ENCODE results near the gene GPATCH4. TPM values are rescaled to one million over a fixed set of nuclear protein-coding genes. Genes with fewer than 3 reads are reported as not detected.
"Not testable (repeated sequence)": the region's sequence is repeated elsewhere in the genome, so short reads cannot be mapped to it uniquely, and the experiment has no call there.

Gene GPATCH4
- total RNA-seq, 2 donors from 2014 or later = 8.9 to 9.6 TPM

- peaks cover 0 to 17% of the 10 kb centered on the region in 2 donors for H3K27me3 ChIP-seq
- TF ChIP-seq POLR2A (IDR thresholded peaks at IDR 0.05) = no peak
- H3K4me1 ChIP-seq = peaks cover 15% of the 10 kb centered on the region
- DNase-seq (no peak), ATAC-seq (no peak)
- H3K36me3 ChIP-seq (replicated peaks in 1 of 2; ENCODE audit: insufficient read depth in 1 of 2, low read depth in 2 of 2) = no peaks in the 10 kb centered on the region
- intact Hi-C loops (cut with DNase I) = no loop called here
- H3K27ac ChIP-seq = no peak overlapping the region
- H3K9me3 ChIP-seq = no peaks in the 10 kb centered on the region
- H3K4me3 ChIP-seq = no peak overlapping the region
- 39 to 47% methylated on average over 6 of the region's 6 CpGs for WGBS, 2 donors
These were observed 39.8 kb upstream of the GPATCH4 start for GRCh38 chr1:156640842-156641706.

GRCh38 chr1:156639601-156640101, 38.4 kb upstream of the GPATCH4 start:
- 24 to 50% methylated on average over 2 to 6 of the region's 6 CpGs for WGBS, 2 donors
- intact Hi-C loops (cut with DNase I) = no loop called here
- peaks cover 15% of the 10 kb centered on the region for H3K4me1 ChIP-seq

GRCh38 chr1:156638189-156638985, 37.1 kb upstream of the GPATCH4 start:
- Histone ChIP-seq H3K9me3 (no peaks in the 10 kb centered on the region), H3K36me3 (replicated peaks in 1 of 2; ENCODE audit: insufficient read depth in 1 of 2, low read depth in 2 of 2) (no peaks in the 10 kb centered on the region), H3K27me3 (peaks cover 0 to 17% of the 10 kb centered on the region in 2 donors), H3K4me3 (no peak overlapping the region), H3K4me1 (peaks cover 15% of the 10 kb centered on the region), H3K27ac (no peak overlapping the region)
- TF ChIP-seq POLR2A (IDR thresholded peaks at IDR 0.05) (no peak), CTCF (IDR thresholded peaks at IDR 0.05) (no peak)
- intact Hi-C loops (cut with DNase I) = no loop called here
- WGBS, 2 donors = 37 to 64% methylated on average over 6 to 8 of the region's 8 CpGs
- DNase-seq (no peak), ATAC-seq (no peak)

More at GRCh38 chr1:156639601-156640101, 38.4 kb upstream of the GPATCH4 start:
- Histone ChIP-seq H3K27me3 (peaks cover 0 to 17% of the 10 kb centered on the region in 2 donors), H3K4me3 (no peak overlapping the region), H3K9me3 (no peaks in the 10 kb centered on the region), H3K27ac (no peak overlapping the region), H3K36me3 (replicated peaks in 1 of 2; ENCODE audit: insufficient read depth in 1 of 2, low read depth in 2 of 2) (no peaks in the 10 kb centered on the region)
- DNase-seq = no peak
- no peak for TF ChIP-seq CTCF (IDR thresholded peaks at IDR 0.05)
- no peak for TF ChIP-seq POLR2A (IDR thresholded peaks at IDR 0.05)
- ATAC-seq = no peak

- no peaks in the 10 kb centered on the region for H3K36me3 ChIP-seq (replicated peaks in 1 of 2; ENCODE audit: insufficient read depth in 1 of 2, low read depth in 2 of 2)
- intact Hi-C loops (cut with DNase I) = no loop called here
- H3K9me3 ChIP-seq = no peaks in the 10 kb centered on the region
- H3K27ac ChIP-seq = no peak overlapping the region
- H3K27me3 ChIP-seq = no peaks in the 10 kb centered on the region
- no peak for DNase-seq
- WGBS, 2 donors = 45 to 63% methylated on average over 2 to 3 of the region's 3 CpGs
- peaks cover 10% of the 10 kb centered on the region for H3K4me1 ChIP-seq
- TF ChIP-seq POLR2A (IDR thresholded peaks at IDR 0.05) (no peak), CTCF (IDR thresholded peaks at IDR 0.05) (no peak)
- H3K4me3 ChIP-seq = no peak overlapping the region
- ATAC-seq = no peak
These were observed 31.1 kb upstream of the GPATCH4 start for GRCh38 chr1:156632355-156632754.

GRCh38 chr1:156631152-156631551, 29.9 kb upstream of the GPATCH4 start:
- H3K9me3 ChIP-seq; intact Hi-C loops (cut with DNase I); H3K27me3 ChIP-seq; DNase-seq; H3K36me3 ChIP-seq (replicated peaks in 1 of 2; ENCODE audit: insufficient read depth in 1 of 2, low read depth in 2 of 2); ATAC-seq; H3K4me3 ChIP-seq; H3K27ac ChIP-seq: not testable (repeated sequence)
- H3K4me1 ChIP-seq = peaks cover 10% of the 10 kb centered on the region
- 60 to 61% methylated on average over 9 of the region's 9 CpGs for WGBS, 2 donors
